GM06990 (cell line): ENCODE measurements around the gene DBN1.
A peak's percentile ranks its signal among the peaks of the same experiment; 100 is the strongest.

Experiments used
- DNase-seq: peaks from one replicate; pipeline ENCODE4 v3.0.0-alpha.2; 2011; ENCODE audit not compliant: insufficient read length; ENCODE audit errors: extremely low read depth
- H3K27me3 ChIP-seq: replicated peaks from 2 replicates; pipeline ENCODE4 v1.6.0; 2011; ENCODE audit warnings: low read length; ENCODE audit not compliant: control insufficient read depth, insufficient read depth
- H3K36me3 ChIP-seq: 2 replicates; pipeline ENCODE4 v1.5.1; 2011; ENCODE audit warnings: low read length; ENCODE audit not compliant: control insufficient read depth, insufficient read depth
- H3K4me3 ChIP-seq: replicated peaks from 2 replicates; pipeline ENCODE4 v1.5.1; 2011; ENCODE audit warnings: low read depth, mild to moderate bottlenecking, control low read depth, low read length
- TF ChIP-seq, protein P1 (sequence below): IDR thresholded peaks from 2 replicates; pipeline ENCODE4 v1.5.1; 2011; ENCODE audit warnings: low read length, control low read depth, mild to moderate bottlenecking, inconsistent platforms; ENCODE audit not compliant: insufficient read depth, poor library complexity, severe bottlenecking

Gene DBN1

DNA sequence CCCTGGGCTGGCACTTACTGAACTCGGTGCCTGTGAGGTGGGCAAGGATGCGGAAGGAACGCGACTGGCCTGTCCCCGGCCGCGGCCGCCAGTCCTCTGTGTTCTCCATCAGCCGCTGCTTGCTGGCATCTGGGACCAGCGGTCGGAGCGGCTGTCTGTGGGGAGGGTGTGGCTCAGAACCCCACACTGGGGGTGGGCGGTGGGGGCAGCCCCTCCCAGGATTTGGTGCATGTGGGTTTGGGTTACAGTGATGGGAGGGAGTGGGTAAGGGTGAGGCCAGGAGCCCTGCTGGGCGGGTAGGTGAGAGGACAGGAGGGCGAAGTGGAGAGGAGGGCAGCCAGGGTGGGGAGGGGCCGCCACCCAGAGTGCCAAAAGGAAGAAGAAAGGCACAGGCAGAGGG, 17.6 kb upstream of the DBN1 start:
- no peaks in the 10 kb centered on the region; the same call in none of the 2 replicates for H3K36me3 ChIP-seq
- TF ChIP-seq, protein P1, sequence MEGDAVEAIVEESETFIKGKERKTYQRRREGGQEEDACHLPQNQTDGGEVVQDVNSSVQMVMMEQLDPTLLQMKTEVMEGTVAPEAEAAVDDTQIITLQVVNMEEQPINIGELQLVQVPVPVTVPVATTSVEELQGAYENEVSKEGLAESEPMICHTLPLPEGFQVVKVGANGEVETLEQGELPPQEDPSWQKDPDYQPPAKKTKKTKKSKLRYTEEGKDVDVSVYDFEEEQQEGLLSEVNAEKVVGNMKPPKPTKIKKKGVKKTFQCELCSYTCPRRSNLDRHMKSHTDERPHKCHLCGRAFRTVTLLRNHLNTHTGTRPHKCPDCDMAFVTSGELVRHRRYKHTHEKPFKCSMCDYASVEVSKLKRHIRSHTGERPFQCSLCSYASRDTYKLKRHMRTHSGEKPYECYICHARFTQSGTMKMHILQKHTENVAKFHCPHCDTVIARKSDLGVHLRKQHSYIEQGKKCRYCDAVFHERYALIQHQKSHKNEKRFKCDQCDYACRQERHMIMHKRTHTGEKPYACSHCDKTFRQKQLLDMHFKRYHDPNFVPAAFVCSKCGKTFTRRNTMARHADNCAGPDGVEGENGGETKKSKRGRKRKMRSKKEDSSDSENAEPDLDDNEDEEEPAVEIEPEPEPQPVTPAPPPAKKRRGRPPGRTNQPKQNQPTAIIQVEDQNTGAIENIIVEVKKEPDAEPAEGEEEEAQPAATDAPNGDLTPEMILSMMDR = no peak
- DNase-seq = no peak
- H3K4me3 ChIP-seq = no peak overlapping the region
- no peaks in the 10 kb centered on the region for H3K27me3 ChIP-seq

GRCh38 chr5:177490311-177490991, 17.0 kb upstream of the DBN1 start:
- TF ChIP-seq, protein P1 = no peak
- no peaks in the 10 kb centered on the region for H3K27me3 ChIP-seq
- no peak overlapping the region for H3K4me3 ChIP-seq
- H3K36me3 ChIP-seq = no peaks in the 10 kb centered on the region; the same call in none of the 2 replicates
- DNase-seq = no peak

DNA sequence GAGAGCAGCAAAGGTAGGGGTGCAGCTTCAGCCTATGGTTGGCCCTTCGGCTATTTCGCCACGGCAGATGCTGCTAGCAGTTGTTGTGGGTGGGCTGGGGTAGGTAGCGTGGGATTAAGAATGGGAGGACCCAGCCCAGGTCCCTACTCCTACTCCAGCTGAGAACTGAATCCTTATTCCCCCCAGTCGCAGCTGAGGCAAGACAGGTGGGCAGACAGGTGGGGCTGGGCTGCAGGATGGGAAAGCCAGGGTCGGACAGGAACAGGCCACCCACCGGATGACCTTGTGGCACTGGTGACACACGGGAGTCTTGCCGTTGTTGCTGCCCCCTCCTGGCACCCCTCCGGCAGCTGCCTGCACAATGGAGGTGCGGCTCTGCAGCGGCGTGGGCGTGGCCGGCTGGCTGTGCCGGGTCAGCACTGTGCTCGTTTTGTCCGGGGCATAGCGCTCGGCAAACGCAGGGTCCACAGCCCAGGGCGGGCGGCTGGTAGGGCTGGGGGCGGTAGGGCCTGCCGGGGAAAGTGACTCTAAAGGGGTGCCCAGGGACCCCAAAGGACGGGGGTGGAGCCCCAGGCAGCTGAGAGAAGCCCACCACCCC, 15.8 kb upstream of the DBN1 start:
- no peaks in the 10 kb centered on the region; the same call in none of the 2 replicates for H3K36me3 ChIP-seq
- H3K4me3 ChIP-seq = no peak overlapping the region
- H3K27me3 ChIP-seq = no peaks in the 10 kb centered on the region
- TF ChIP-seq, protein P1 = peak; percentile 48
- DNase-seq = no peak

DNA sequence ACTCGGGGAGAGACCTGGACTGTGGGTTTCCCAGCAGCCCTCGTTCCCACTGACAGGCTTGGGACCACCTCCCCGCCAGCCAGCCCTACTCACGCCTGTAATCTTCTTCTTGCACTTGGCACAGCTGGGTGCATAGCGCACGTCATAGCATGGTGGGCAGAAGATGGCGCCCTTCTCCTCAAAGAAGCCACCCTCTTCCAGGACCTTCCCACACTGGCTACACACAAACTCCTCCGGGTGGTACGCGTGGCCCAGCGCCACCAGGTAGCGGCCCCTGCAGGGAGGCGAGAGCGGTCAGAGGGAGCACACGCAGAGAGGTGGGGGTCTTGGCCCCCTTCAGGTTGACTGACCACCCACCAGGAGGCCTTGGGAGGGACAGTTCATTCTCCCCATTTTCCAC, 14.5 kb upstream of the DBN1 start:
- no peak overlapping the region for H3K4me3 ChIP-seq
- H3K36me3 ChIP-seq = no peaks in the 10 kb centered on the region; the same call in none of the 2 replicates
- TF ChIP-seq, protein P1 = no peak
- no peaks in the 10 kb centered on the region for H3K27me3 ChIP-seq
- DNase-seq = no peak

GRCh38 chr5:177487144-177487543, 13.7 kb upstream of the DBN1 start:
- Histone ChIP-seq H3K4me3 (no peak overlapping the region), H3K27me3 (no peaks in the 10 kb centered on the region), H3K36me3 (no peaks in the 10 kb centered on the region; the same call in none of the 2 replicates)
- TF ChIP-seq, protein P1 = no peak
- no peak for DNase-seq
